Globus pallidus (tissue), 1 donor: ENCODE measurements around the gene ATG14.
"Not testable (repeated sequence)": the region's sequence is repeated elsewhere in the genome, so short reads cannot be mapped to it uniquely, and the experiment has no call there.

Experiments
- DNase-seq: peaks from one replicate; pipeline ENCODE4 v3.0.0-alpha.2; 2015; ENCODE audit warnings: low spot score

The ATG14 gene

GRCh38 chr14:55433880-55434804 lies 22.5 kb upstream of the ATG14 start:
- no peak for DNase-seq

DNA sequence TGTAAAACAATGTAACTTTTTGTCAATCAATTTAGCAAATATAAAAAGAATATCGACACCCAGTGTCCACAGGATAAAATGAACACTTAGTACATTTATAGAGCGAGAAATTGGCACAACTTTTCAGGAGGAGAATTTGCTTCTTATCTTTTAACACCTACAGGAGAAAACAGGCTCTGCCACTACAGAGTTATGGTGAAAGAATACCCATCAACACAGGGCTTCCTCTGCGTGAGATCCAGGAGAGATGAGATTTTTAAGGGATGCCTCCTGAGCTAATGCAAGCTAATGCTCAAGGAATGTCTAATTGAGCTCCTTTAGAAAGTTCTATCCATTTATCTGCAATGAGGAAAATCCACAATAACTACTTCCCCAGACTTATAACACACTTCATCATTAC lies 21.0 kb upstream of the ATG14 start:
- no peak for DNase-seq

DNA sequence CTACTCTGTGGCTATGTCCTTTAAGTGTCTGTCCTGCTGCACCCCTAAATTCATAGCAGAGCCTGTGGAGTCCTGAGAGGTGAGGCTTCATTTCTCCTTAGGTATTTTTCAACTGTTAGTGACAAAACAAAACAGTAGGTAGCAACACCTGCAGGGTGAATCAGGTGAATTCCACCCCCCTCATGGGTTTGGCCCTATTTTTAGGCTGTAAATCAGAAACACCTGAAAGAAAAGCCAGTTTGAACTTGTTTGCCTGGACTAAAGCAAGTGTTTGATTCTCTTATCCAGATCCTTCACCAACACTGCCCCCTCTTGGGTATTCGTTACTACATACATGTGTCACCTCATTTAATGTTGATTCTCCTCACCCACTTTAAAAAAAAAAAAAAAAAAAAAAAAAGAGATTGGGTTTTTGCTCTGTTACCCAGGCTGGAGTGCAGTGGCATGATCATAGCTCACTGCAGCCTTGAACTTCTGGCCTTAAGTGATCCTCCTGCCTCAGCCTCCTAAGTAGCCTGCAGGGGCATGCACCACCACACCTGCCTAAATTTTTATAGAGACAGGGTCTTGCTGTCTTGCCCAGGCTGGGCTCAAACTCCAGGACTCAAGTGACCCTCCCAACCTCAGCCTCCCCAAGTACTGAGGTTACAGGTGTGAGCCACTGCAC lies 18.5 kb upstream of the ATG14 start:
- no peak for DNase-seq

DNA sequence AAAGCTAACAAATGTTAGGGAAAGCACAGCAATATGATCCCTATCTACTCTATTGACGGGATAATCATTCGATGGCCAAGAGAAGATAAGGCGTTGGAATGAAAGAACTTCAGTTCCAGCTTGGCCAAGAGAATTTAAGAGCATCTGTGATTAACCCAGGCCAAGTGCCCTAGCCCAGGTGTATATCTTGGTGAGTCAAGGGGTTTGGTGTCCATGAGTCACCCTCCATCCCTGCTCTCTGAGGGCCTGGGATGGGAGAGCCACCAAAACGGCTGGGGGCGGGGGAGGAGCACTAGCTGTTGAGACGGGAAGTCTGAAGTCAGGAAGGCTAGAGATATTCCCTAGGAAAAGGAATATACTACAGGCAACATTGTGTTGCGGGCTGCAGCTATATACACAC lies 15.8 kb upstream of the ATG14 start:
- DNase-seq: no peak

GRCh38 chr14:55426891-55427290 lies 15.3 kb upstream of the ATG14 start:
- no peak for DNase-seq

DNA sequence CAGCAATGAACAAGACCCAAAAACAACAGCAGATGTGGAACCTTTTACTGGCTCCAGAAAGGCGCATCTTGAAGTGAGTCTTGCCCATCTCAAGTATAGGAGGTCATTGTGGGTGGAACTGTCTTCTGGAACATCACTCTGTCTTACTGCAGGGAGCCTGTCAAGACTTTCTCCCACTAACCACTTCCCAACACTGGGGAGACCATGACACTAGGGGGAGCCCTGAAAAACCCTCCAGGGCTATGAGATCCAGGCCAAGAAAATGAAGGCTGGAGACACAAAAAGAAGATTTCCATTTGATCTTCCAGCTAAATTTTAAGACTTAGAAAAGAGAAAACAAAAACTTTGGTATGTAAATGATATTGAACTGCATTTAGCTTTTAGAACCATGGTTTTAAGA lies 13.5 kb upstream of the ATG14 start:
- DNase-seq: no peak

DNA sequence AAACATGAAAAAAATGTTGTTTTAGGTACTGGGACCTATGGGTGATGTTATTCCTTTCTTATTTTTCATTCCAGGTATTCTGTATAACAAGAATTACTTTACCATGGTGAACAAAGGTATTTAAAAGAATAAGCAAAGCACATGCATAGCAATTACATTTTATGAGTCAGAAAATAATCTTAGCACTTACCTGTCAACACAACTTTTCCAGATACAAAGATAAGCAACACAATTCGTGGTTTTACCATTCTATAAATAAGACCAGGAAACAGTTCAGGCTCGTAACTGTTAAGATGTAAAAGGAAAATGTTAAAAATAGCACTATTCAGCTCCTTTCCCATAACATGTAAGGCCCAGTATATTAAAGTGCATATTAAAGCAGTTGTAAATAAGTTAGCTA lies 12.3 kb upstream of the ATG14 start:
- DNase-seq: no peak

DNA sequence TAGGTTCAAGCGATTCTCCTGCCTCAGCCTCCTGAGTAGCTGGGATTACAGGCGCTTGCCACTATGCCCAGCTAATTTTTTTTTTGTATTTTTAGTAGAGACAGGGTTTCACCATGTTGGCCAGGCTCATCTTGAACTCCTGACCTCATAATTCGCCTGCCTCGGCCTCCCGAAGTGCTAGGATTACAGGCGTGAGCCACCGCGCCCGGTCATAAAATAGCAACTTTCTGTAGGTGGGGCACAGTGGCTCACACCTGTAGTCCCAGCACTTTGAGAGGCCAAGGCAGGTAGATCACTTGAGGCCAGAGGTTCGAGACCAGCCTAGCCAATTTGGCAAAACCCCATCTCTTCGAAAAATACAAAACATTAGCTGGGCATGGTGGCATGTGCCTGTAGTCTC lies 10.7 kb upstream of the ATG14 start:
- DNase-seq: not testable (repeated sequence)

DNA sequence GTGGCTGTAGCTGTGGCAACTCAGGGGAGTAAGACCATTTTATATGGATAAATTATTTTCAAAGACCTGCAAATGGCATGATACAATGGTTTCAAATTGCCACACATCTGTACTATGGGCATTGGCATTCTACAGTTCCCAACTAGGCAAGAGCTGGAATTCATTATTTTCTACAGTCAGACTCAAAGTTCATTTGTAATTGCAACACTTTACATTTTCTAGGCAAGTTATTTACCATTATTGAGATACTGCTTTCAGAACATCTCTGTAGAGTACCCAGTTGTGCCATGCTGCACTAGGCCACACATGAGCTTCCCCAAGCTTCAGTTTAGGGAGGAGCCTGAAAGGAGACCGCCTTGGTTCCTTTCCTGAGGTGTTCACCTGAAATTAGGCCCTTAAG lies 8.0 kb upstream of the ATG14 start:
- no peak for DNase-seq

DNA sequence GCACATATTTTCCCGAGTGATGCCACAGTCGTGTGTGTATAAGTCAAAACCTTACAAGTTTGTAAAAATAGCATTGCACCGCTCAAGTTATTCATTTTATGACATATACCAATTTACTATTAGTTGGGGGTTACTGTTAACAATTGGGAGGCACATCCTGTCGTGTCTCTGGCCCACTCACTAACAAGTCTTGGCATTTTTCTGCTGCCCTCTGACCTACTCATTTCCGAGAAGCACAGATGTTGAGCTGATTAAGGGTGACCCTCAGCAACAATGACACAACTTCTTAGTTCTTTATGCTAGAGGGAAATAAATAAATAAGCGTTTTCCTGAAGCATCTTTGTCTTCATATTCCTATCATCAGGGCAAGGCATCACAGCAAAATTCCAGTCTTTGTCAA lies 6.8 kb upstream of the ATG14 start:
- DNase-seq: no peak

GRCh38 chr14:55417955-55418354 lies 6.3 kb upstream of the ATG14 start:
- DNase-seq: no peak

DNA sequence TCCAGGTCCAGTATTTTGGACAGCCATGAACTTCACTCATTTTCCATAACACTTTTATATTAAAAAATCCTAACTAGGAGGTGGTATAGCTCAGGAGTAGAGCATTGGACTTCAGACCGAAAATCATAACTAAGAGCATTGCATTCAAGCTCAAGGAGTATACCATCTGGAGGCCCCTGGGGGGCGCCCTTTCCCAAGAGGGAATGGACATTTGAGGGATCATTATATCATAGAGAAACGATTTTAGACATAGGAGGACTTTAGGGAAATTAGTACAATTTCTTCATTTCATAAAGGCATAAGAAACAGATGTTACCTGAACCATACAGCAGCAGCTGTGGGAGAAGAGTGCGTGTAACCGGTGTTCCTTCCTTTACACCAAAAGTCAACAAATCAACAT lies 5.2 kb upstream of the ATG14 start:
- no peak for DNase-seq

GRCh38 chr14:55414551-55414950 lies 2.9 kb upstream of the ATG14 start:
- no peak for DNase-seq

DNA sequence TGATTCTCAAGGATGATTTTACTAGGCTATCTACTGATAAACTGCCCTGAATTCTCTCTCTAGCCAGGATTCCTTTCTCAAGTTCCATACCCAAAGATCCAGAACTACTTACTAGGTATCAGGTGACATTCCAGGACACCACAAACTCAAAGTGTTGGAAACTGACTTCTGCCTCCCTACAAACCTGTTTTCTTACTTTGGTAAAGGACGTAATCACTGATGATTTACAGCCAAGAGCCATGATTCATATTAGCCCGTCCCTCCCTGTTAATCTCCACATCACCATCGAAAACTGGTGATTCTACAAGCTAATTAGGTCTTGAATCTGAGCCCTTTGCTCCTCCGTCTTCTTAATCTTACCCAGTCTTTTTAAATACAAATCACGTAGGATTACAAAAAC lies 1.0 kb upstream of the ATG14 start:
- peak; percentile 7 for DNase-seq

- peak; percentile 2 for DNase-seq
Observed at GRCh38 chr14:55410876-55411275, 754 bp downstream of the ATG14 start.

GRCh38 chr14:55404173-55404854 lies 7.3 kb downstream of the ATG14 start:
- no peak for DNase-seq

DNA sequence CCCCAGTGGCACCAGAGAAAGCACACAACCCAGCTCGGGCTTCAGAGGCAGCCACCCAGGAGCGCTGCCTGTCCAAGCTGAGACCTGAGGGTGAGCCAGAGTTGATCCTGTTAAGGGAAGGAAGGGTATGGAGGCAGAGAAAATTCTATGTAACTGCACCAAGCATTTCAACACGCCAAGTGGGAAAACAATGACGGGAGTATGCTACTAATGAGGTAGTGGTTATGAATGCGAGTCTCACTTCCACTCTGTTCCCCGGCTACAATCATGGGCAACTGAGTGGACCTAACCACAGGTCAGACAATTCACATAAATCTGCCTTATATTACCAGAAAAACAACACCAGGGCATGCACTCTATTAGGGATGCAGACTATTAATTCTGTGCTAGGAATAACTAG lies 9.9 kb downstream of the ATG14 start:
- DNase-seq: no peak

DNA sequence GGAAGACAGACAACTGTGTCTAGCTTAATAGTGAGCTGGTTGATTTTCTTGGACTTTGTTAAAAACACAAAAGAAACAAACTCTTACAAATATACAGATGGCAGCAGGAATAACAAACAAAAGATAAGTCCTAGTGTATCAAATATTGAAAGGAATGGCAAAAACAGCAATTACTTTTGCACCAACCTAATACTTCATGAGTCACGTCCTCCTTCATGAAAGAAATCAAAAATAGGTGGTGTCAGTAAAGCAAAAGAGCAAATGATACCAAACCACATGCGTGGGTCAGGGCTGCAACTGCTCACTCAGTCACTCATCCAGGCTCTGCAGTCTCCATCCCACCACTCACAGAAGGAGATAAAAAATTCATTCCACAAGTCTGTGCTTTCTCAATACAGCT lies 11.8 kb downstream of the ATG14 start:
- no peak for DNase-seq

DNA sequence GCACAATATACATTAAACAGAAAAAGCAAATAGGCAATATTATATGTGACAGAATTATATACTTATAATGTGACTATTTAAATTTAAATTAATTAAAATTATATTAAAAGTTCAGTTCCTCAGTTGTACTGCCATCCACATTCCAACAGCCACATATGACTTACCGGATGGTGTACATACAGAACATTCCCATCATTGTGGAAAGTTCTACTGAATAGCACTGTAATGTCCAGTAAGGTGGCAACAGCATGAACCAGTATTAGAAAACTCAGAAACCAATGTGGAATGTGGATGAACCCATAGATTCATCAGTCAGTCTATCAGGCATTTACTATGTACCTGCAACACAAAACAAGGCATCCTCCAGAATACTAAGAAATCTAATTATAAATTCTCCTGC lies 12.4 kb downstream of the ATG14 start:
- no peak for DNase-seq

GRCh38 chr14:55398679-55399078 lies 13.0 kb downstream of the ATG14 start:
- DNase-seq: peak; percentile 7

GRCh38 chr14:55389330-55389729 lies 22.3 kb downstream of the ATG14 start:
- DNase-seq: no peak

DNA sequence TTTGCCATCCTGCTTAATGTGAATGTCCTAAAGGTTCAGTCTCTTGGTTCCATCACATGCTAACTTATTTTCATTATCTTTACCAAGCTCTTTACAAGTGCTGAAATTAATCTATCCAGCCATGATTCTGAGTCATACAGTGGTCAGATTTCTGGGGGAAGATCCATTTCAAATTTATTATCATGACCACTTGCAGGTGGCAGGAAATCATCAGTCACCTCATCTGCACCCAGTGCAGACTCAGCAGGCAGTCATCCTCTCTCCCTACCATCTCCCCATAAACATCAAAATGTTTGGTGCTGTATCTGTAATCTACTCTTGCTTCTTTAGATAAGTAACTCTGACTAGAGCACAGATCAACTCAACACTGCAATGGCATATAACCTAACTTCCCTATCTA lies 23.5 kb downstream of the ATG14 start:
- DNase-seq: no peak

GRCh38 chr14:55387121-55387520 lies 24.5 kb downstream of the ATG14 start:
- DNase-seq: no peak
